IMR-90 (cell line): ENCODE data around the gene CENPM.

Experiments used
- BHLHE40 ChIP-seq: fragments of 150-350 bp; IDR thresholded peaks from 2 replicates; pipeline ENCODE4 v1.6.1; 2016; ENCODE audit warnings: mild to moderate bottlenecking, low read depth, low read length
- CEBPB ChIP-seq: IDR thresholded peaks from 2 replicates; pipeline ENCODE4 v1.6.1; 2012; ENCODE audit warnings: low read depth, low read length, improper control_type of control experiment
- CHD1 ChIP-seq: IDR thresholded peaks from 2 replicates; pipeline ENCODE4 v1.6.1; 2012; ENCODE audit warnings: low read depth, low read length, improper control_type of control experiment
- POLR2A ChIP-seq: IDR thresholded peaks from 2 replicates; pipeline ENCODE4 v1.6.1; 2012; ENCODE audit warnings: mild to moderate bottlenecking, low read depth, low read length
- RAD21 ChIP-seq: IDR thresholded peaks from 2 replicates; pipeline ENCODE4 v1.6.1; 2012; ENCODE audit warnings: low read length, improper control_type of control experiment
- RCOR1 ChIP-seq: IDR thresholded peaks from 2 replicates; pipeline ENCODE4 v1.6.1; 2012; ENCODE audit warnings: mild to moderate bottlenecking, low read length, improper control_type of control experiment; ENCODE audit not compliant: insufficient replicate concordance
- TF ChIP-seq, protein P1 (sequence below): conservative IDR thresholded peaks from 2 replicates; pipeline ENCODE4 v1.5.1; 2012; ENCODE audit warnings: mild to moderate bottlenecking, low read depth, low read length, improper control_type of control experiment

GRCh38 chr22:41978732-41979131 is 31.8 kb upstream of the CENPM start:
- TF ChIP-seq CEBPB (no peak), BHLHE40 (no peak), RCOR1 (no peak), POLR2A (no peak), RAD21 (no peak), CHD1 (no peak)
- TF ChIP-seq, protein P1, sequence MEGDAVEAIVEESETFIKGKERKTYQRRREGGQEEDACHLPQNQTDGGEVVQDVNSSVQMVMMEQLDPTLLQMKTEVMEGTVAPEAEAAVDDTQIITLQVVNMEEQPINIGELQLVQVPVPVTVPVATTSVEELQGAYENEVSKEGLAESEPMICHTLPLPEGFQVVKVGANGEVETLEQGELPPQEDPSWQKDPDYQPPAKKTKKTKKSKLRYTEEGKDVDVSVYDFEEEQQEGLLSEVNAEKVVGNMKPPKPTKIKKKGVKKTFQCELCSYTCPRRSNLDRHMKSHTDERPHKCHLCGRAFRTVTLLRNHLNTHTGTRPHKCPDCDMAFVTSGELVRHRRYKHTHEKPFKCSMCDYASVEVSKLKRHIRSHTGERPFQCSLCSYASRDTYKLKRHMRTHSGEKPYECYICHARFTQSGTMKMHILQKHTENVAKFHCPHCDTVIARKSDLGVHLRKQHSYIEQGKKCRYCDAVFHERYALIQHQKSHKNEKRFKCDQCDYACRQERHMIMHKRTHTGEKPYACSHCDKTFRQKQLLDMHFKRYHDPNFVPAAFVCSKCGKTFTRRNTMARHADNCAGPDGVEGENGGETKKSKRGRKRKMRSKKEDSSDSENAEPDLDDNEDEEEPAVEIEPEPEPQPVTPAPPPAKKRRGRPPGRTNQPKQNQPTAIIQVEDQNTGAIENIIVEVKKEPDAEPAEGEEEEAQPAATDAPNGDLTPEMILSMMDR: no peak
